ENCODE data around the gene CACTIN.

DNA sequence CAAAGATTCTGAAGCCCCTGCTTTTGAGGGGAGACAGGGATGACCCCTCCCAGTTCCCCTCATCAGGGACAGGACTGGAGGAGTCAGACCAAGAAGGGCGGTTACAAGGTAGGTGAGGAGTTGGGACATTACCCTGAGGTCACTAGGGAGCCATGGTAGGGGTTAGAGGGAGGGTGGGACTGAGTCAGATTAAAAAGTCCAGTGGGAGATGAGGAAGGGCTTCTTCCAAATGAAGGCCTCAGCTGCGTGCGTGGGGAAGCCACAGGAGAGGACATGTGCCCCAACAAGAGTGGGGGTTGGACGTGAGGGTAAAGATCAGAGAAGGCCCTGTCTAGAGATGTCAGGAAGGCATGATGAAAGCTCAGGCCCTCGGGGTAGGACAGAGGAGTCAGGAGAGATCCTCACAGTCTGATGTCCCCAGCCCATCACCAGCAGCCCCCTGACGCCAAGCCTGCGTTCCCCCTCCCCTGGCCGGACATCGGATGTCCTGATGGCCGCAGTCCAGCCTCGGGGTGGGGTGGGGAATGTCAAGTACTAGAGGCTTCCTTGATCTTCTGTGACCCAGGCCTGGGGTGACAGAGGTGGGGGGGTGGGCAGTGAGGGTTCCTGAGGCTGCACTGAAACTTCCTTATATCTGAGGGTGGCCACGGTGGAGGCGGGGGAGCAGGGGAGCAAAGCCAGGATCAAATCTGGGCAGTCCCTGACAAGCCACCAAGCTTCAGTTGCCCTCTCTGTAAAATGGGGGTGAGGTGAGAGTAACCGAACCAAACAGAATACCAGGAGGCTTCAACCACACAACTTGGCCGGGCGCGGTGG is 62.7 kb downstream of the CACTIN start:
- TF ChIP-seq, protein P1, sequence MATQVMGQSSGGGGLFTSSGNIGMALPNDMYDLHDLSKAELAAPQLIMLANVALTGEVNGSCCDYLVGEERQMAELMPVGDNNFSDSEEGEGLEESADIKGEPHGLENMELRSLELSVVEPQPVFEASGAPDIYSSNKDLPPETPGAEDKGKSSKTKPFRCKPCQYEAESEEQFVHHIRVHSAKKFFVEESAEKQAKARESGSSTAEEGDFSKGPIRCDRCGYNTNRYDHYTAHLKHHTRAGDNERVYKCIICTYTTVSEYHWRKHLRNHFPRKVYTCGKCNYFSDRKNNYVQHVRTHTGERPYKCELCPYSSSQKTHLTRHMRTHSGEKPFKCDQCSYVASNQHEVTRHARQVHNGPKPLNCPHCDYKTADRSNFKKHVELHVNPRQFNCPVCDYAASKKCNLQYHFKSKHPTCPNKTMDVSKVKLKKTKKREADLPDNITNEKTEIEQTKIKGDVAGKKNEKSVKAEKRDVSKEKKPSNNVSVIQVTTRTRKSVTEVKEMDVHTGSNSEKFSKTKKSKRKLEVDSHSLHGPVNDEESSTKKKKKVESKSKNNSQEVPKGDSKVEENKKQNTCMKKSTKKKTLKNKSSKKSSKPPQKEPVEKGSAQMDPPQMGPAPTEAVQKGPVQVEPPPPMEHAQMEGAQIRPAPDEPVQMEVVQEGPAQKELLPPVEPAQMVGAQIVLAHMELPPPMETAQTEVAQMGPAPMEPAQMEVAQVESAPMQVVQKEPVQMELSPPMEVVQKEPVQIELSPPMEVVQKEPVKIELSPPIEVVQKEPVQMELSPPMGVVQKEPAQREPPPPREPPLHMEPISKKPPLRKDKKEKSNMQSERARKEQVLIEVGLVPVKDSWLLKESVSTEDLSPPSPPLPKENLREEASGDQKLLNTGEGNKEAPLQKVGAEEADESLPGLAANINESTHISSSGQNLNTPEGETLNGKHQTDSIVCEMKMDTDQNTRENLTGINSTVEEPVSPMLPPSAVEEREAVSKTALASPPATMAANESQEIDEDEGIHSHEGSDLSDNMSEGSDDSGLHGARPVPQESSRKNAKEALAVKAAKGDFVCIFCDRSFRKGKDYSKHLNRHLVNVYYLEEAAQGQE (IDR thresholded peaks at IDR 0.05; ENCODE audit: insufficient read depth in 1 of 2, low read depth in 2 of 2, low read length in 2 of 2) = no peak
- TF ChIP-seq POLR2AphosphoS5 (IDR thresholded peaks at IDR 0.05; ENCODE audit: low read depth, low read length) (no peak), SIN3A (IDR thresholded peaks at IDR 0.05; ENCODE audit: borderline replicate concordance, insufficient read depth, low read length) (no peak)
